SK-N-MC (cell line): Measurements from ENCODE around the gene PCNA.
"Not testable (repeated sequence)": the region's sequence is repeated elsewhere in the genome, so short reads cannot be mapped to it uniquely, and the experiment has no call there.

ENCODE experiments used
- DNase-seq: peaks from one replicate; pipeline ENCODE4 v3.0.0-alpha.2; 2011; ENCODE audit warnings: low read depth, low spot score
- H3K27ac ChIP-seq: fragments of 200-600 bp; sonication (generic); 2 replicates; pipeline ENCODE4 v1.5.1; 2016; ENCODE audit warnings: mixed run types
- H3K36me3 ChIP-seq: fragments of 200-600 bp; sonication (generic); 2 replicates; pipeline ENCODE4 v1.6.1; 2017; ENCODE audit warnings: antibody characterized with exemption, low read length, mixed read lengths; ENCODE audit not compliant: insufficient read depth
- H3K4me3 ChIP-seq: fragments of 200-600 bp; sonication (generic); 2 replicates; pipeline ENCODE4 v1.5.1; 2016
- H3K9ac ChIP-seq: fragments of 200-600 bp; sonication (generic); 2 replicates; pipeline ENCODE4 v1.8.0; 2017; ENCODE audit warnings: mixed run types, mixed read lengths; ENCODE audit not compliant: insufficient read length
- H3K9me3 ChIP-seq: fragments of 200-600 bp; sonication (generic); 2 replicates; pipeline ENCODE4 v1.6.1; 2017; ENCODE audit warnings: low read depth, mild to moderate bottlenecking, antibody characterized with exemption, low read length, moderate library complexity, mixed read lengths
- EZH2 ChIP-seq: fragments of 200-600 bp; sonication (generic); IDR thresholded peaks from one replicate; pipeline ENCODE4 v1.6.1; 2017; ENCODE audit warnings: antibody characterized with exemption
- FOXP2 ChIP-seq: optimal IDR thresholded peaks from 2 replicates; pipeline ENCODE3; 2011; ENCODE audit warnings: mild to moderate bottlenecking, moderate library complexity; ENCODE audit not compliant: insufficient read depth; ENCODE audit errors: extremely low read length, control extremely low read depth
- POLR2AphosphoS5 ChIP-seq: IDR thresholded peaks from 2 replicates; pipeline ENCODE4 v1.6.1; 2012; ENCODE audit warnings: mild to moderate bottlenecking, low read depth, low read length, borderline replicate concordance

PCNA gene

GRCh38 chr20:5078399-5078958 lies 41.3 kb downstream of the PCNA start:
- Histone ChIP-seq H3K9ac (no peak overlapping the region), H3K36me3 (no peaks in the 10 kb centered on the region), H3K4me3 (no peak overlapping the region), H3K27ac (no peak overlapping the region), H3K9me3 (no peaks in the 10 kb centered on the region)
- DNase-seq, result no peak
- TF ChIP-seq EZH2, result no peak
- no peak for TF ChIP-seq POLR2AphosphoS5
- no peak for TF ChIP-seq FOXP2

DNA sequence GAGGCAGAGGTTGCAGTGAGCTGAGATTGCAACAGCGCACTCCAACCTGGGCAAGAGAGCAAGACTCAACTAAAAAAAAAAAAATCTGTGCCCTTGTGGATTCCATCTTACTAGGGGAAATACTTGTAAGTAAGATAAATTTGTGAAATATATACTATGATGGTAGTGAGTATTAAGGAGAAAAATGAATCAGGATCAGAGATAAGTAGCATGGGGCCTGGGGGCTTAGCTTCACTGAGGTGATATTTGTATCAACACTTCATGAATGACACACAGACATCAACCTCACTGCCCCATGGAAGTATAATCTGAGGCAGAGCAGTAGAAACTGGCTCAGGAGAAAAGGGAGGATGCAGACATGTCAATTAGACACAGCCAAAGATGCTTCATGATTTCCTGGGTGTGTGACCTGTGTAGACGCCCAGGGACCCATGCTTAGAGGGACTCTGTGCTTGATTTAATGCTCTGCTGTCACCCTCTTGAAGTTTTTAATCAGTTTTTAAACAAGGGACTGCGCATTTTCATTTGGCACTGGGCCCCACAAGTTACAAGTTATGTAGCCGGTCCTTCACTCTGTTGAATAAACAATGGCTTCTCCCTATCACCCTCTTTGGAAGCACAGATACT lies 41.9 kb downstream of the PCNA start:
- no peaks in the 10 kb centered on the region for H3K9me3 ChIP-seq
- H3K36me3 ChIP-seq, result no peaks in the 10 kb centered on the region
- DNase-seq, result no peak
- TF ChIP-seq FOXP2 (no peak), EZH2 (no peak)
- H3K27ac ChIP-seq, result no peak overlapping the region
- no peak overlapping the region for H3K4me3 ChIP-seq
- H3K9ac ChIP-seq, result no peak overlapping the region

- not testable (repeated sequence) for H3K27ac ChIP-seq, H3K4me3 ChIP-seq, H3K9me3 ChIP-seq, H3K36me3 ChIP-seq, H3K9ac ChIP-seq, DNase-seq
These were observed 42.8 kb downstream of the PCNA start for GRCh38 chr20:5076913-5077312.

- Histone ChIP-seq H3K36me3 (no peaks in the 10 kb centered on the region), H3K9ac (no peak overlapping the region), H3K9me3 (no peaks in the 10 kb centered on the region), H3K27ac (no peak overlapping the region), H3K4me3 (no peak overlapping the region)
- DNase-seq, result no peak
- no peak for TF ChIP-seq FOXP2
- TF ChIP-seq EZH2, result no peak
- no peak for TF ChIP-seq POLR2AphosphoS5
These were observed 45.5 kb downstream of the PCNA start for GRCh38 chr20:5074232-5074674.

DNA sequence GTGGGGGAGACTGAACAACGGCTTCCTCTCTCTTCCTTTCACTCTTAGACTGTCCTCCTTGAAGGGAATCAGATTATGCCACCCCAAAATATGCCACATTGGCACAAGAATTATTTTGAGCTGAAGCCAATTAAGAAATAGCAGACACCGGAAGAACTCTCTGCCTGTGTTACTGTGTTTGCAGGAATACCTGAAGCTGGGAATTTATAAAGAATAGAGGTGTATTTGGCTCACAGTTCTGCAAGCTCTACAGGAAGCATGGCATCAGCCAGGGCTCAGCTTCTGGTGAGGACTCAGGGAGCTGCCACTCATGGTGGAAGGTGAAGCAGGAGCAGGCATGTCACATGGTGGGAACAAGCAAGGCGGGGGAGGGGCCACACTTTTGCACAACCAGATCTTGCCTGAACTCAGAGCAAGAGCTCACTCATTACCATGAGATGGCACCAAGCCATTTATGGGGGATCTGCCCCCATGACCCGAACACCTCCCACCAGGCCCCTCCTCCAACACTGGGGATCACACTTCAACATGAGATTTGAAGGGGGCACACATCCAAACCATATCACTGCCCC lies 46.0 kb downstream of the PCNA start:
- Histone ChIP-seq H3K36me3 (no peaks in the 10 kb centered on the region), H3K9me3 (no peaks in the 10 kb centered on the region), H3K27ac (no peak overlapping the region), H3K9ac (no peak overlapping the region), H3K4me3 (no peak overlapping the region)
- no peak for DNase-seq
- no peak for TF ChIP-seq EZH2

- no peak for TF ChIP-seq POLR2AphosphoS5
- TF ChIP-seq EZH2, result no peak
- TF ChIP-seq FOXP2, result no peak
- Histone ChIP-seq H3K4me3 (no peak overlapping the region), H3K9me3 (no peaks in the 10 kb centered on the region), H3K9ac (no peak overlapping the region), H3K36me3 (no peaks in the 10 kb centered on the region), H3K27ac (no peak overlapping the region)
- DNase-seq, result no peak
These were observed 46.8 kb downstream of the PCNA start for GRCh38 chr20:5072756-5073659.

- H3K27ac ChIP-seq, H3K9me3 ChIP-seq, H3K36me3 ChIP-seq, H3K4me3 ChIP-seq, H3K9ac ChIP-seq, DNase-seq: not testable (repeated sequence)
These were observed 47.8 kb downstream of the PCNA start for GRCh38 chr20:5071942-5072341.

DNA sequence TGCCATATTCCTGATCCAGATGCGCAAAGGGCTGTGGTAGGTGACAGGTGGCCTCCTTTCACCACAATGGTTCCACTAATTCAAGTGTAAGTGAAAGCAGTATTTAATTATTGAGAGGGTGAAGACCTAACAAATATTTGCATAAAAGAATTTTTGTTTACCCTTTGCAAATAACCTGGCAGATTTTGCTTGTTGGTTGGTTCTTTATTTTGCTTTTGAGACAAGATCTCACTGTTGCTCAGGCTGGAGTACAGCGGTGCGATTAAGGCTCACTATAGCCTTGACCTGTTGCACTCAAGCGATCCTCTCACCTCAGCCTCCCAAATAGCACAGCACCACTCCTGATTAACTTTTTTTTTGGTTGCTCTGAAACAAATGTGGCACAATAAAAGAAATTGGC lies 49.2 kb downstream of the PCNA start:
- DNase-seq, result no peak
- H3K4me3 ChIP-seq, result no peak overlapping the region

More for the DNA sequence above, 49.2 kb downstream of the PCNA start:
- TF ChIP-seq EZH2, result no peak
- no peak for TF ChIP-seq POLR2AphosphoS5
- no peak for TF ChIP-seq FOXP2
- H3K27ac ChIP-seq, result no peak overlapping the region
- no peaks in the 10 kb centered on the region for H3K36me3 ChIP-seq
- no peak overlapping the region for H3K9ac ChIP-seq
- H3K9me3 ChIP-seq, result no peaks in the 10 kb centered on the region
